ENCODE measurements around the gene MTCH2.

GRCh38 chr11:47675851-47676250 is 33.5 kb upstream of the MTCH2 start:
- TF ChIP-seq CTCF (IDR thresholded peaks at IDR 0.05 in 8 of 11, conservative IDR thresholded peaks at IDR 0.05 in 3 of 11) (no peak), POLR2AphosphoS5 (IDR thresholded peaks at IDR 0.05) (no peak), POLR2A (IDR thresholded peaks at IDR 0.05) (no peak)

Measured in spleen (tissue), 7 donors.